Measurements from ENCODE around the gene SEMA3A.

The SEMA3A gene

GRCh38 chr7:83996879-83997278 is 197.7 kb downstream of the SEMA3A start:
- DNase-seq: no peak

GRCh38 chr7:83987764-83988163 is 206.8 kb downstream of the SEMA3A start:
- no peak for DNase-seq

GRCh38 chr7:83985821-83986220 is 208.8 kb downstream of the SEMA3A start:
- no peak for DNase-seq

- DNase-seq: no peak
Measured at GRCh38 chr7:83984591-83984990, 210.0 kb downstream of the SEMA3A start.

- no peak for DNase-seq
Measured at GRCh38 chr7:83984076-83984475, 210.5 kb downstream of the SEMA3A start.

GRCh38 chr7:83983606-83984005 is 211.0 kb downstream of the SEMA3A start:
- no peak for DNase-seq

GRCh38 chr7:83976302-83976701 is 218.3 kb downstream of the SEMA3A start:
- peak; percentile 37 for DNase-seq

- no peak for DNase-seq
Measured at GRCh38 chr7:83970081-83970480, 224.5 kb downstream of the SEMA3A start.

- no peak for DNase-seq
Measured at GRCh38 chr7:83964318-83964717, 230.3 kb downstream of the SEMA3A start.

- no peak for DNase-seq
Measured at GRCh38 chr7:83957333-83957732, 237.3 kb downstream of the SEMA3A start.

- DNase-seq: no peak
Measured at GRCh38 chr7:83956104-83956503, 238.5 kb downstream of the SEMA3A start.

- DNase-seq: no peak
Measured at GRCh38 chr7:83952236-83952635, 242.4 kb downstream of the SEMA3A start.

- DNase-seq: peak; percentile 10
Measured at GRCh38 chr7:83947260-83947659, 247.3 kb downstream of the SEMA3A start.

GRCh38 chr7:83946801-83947200 is 247.8 kb downstream of the SEMA3A start:
- DNase-seq: no peak

- no peak for DNase-seq
Measured at GRCh38 chr7:83941300-83941699, 253.3 kb downstream of the SEMA3A start.

- DNase-seq: no peak
Measured at GRCh38 chr7:83937930-83938329, 256.7 kb downstream of the SEMA3A start.

- DNase-seq: peak; percentile 51
Measured at GRCh38 chr7:83936056-83936708, 258.4 kb downstream of the SEMA3A start.

- no peak for DNase-seq
Measured at GRCh38 chr7:83934118-83934734, 260.4 kb downstream of the SEMA3A start.

- DNase-seq: no peak
Measured at GRCh38 chr7:83931968-83932367, 262.6 kb downstream of the SEMA3A start.

- DNase-seq: no peak
Measured at GRCh38 chr7:83930262-83930661, 264.3 kb downstream of the SEMA3A start.

- no peak for DNase-seq
Measured at GRCh38 chr7:83925860-83926259, 268.7 kb downstream of the SEMA3A start.

GRCh38 chr7:83921941-83922607 is 272.5 kb downstream of the SEMA3A start:
- no peak for DNase-seq

- no peak for DNase-seq
Measured at GRCh38 chr7:83921271-83921940, 273.2 kb downstream of the SEMA3A start.

GRCh38 chr7:83918142-83918541 is 276.4 kb downstream of the SEMA3A start:
- no peak for DNase-seq
